HepG2 (cell line): ENCODE data around the gene LASP1. TPM values are rescaled to one million over a fixed set of nuclear protein-coding genes. Genes with fewer than 3 reads are reported as not detected.
A peak's percentile ranks its signal among the peaks of the same experiment; 100 is the strongest.

ENCODE experiments used
- BHLHE40 ChIP-seq: IDR thresholded peaks from 2 replicates; pipeline ENCODE4 v1.6.1; 2011; ENCODE audit warnings: low read length, improper control_type of control experiment
- DR1 ChIP-seq: sonication (generic); formaldehyde crosslinking; IDR thresholded peaks from 2 replicates; pipeline ENCODE4 v1.8.0; 2021; ENCODE audit warnings: mild to moderate bottlenecking, missing genetic modification reagents, inconsistent platforms
- ELF3 ChIP-seq: IDR thresholded peaks from 2 replicates; pipeline ENCODE4 v1.6.1; 2016; ENCODE audit warnings: missing genetic modification reagents, missing compliant biosample characterization
- FOXM1 ChIP-seq: sonication (generic); formaldehyde crosslinking; IDR thresholded peaks from 2 replicates; pipeline ENCODE4 v1.5.0; 2020; ENCODE audit warnings: missing genetic modification reagents
- GATA4 ChIP-seq: sonication (generic); IDR thresholded peaks from 2 replicates; pipeline ENCODE4 v1.6.1; 2016; ENCODE audit warnings: antibody characterized with exemption, low read depth, borderline replicate concordance
- GPBP1L1 ChIP-seq: sonication (generic); formaldehyde crosslinking; IDR thresholded peaks from 2 replicates; pipeline ENCODE4 v1.5.0; 2020; ENCODE audit warnings: mild to moderate bottlenecking, missing genetic modification reagents
- NR1H2 ChIP-seq: sonication (generic); formaldehyde crosslinking; IDR thresholded peaks from 2 replicates; pipeline ENCODE4 v1.8.1; 2022; ENCODE audit warnings: low read depth, missing genetic modification reagents, borderline replicate concordance
- PAX8 ChIP-seq: sonication (generic); formaldehyde crosslinking; IDR thresholded peaks from 2 replicates; pipeline ENCODE4 v1.8.0; 2022; ENCODE audit warnings: mild to moderate bottlenecking, missing genetic modification reagents, borderline replicate concordance
- PPARG ChIP-seq: conservative IDR thresholded peaks from 2 replicates; pipeline ENCODE4 v1.6.1; 2016; ENCODE audit warnings: missing biosample characterization, missing genetic modification reagents
- RFX3 ChIP-seq: IDR thresholded peaks from 2 replicates; pipeline ENCODE4 v1.6.1; 2016; ENCODE audit warnings: missing biosample characterization, missing genetic modification reagents
- SKI ChIP-seq: fragments of 450-650 bp; IDR thresholded peaks from one replicate; pipeline ENCODE4 v1.6.1; 2018; ENCODE audit warnings: mild to moderate bottlenecking; ENCODE audit not compliant: partially characterized antibody
- TFE3 ChIP-seq: IDR thresholded peaks from 2 replicates; pipeline ENCODE4 v1.6.1; 2016
- ZBED4 ChIP-seq: sonication (generic); formaldehyde crosslinking; IDR thresholded peaks from 2 replicates; pipeline ENCODE4 v1.4.0; 2020; ENCODE audit warnings: missing genetic modification reagents, borderline replicate concordance
- ZBTB21 ChIP-seq: sonication (generic); formaldehyde crosslinking; IDR thresholded peaks from 2 replicates; pipeline ENCODE4 v1.4.0; 2020; ENCODE audit warnings: missing genetic modification reagents
- ZBTB42 ChIP-seq: sonication (generic); formaldehyde crosslinking; IDR thresholded peaks from 2 replicates; pipeline ENCODE4 v1.5.0; 2020; ENCODE audit warnings: mild to moderate bottlenecking, missing genetic modification reagents
- ZFP36L1 ChIP-seq: sonication (generic); formaldehyde crosslinking; IDR thresholded peaks from 2 replicates; pipeline ENCODE4 v1.8.0; 2022; ENCODE audit warnings: mild to moderate bottlenecking, missing genetic modification reagents, moderate library complexity
- ZMAT3 ChIP-seq: sonication (generic); formaldehyde crosslinking; conservative IDR thresholded peaks from 2 replicates; pipeline ENCODE4 v1.7.0; 2021; ENCODE audit warnings: missing genetic modification reagents
- ZNF331 ChIP-seq: sonication (generic); formaldehyde crosslinking; IDR thresholded peaks from 2 replicates; pipeline ENCODE4 v1.4.0; 2020; ENCODE audit warnings: missing genetic modification reagents
- ZNF564 ChIP-seq: sonication (generic); formaldehyde crosslinking; IDR thresholded peaks from 2 replicates; pipeline ENCODE4 v1.8.1; 2023; ENCODE audit warnings: mild to moderate bottlenecking, missing genetic modification reagents
- ZNF710 ChIP-seq: sonication (generic); formaldehyde crosslinking; IDR thresholded peaks from 2 replicates; pipeline ENCODE4 v1.5.0; 2020; ENCODE audit warnings: mild to moderate bottlenecking, missing genetic modification reagents, borderline replicate concordance
- ZNF720 ChIP-seq: sonication (generic); formaldehyde crosslinking; IDR thresholded peaks from 2 replicates; pipeline ENCODE4 v1.4.0; 2020; ENCODE audit warnings: missing genetic modification reagents
- ZNF737 ChIP-seq: sonication (generic); formaldehyde crosslinking; IDR thresholded peaks from 2 replicates; pipeline ENCODE4 v1.5.0; 2020; ENCODE audit warnings: missing genetic modification reagents, mild to moderate bottlenecking, borderline replicate concordance
- ZNF777 ChIP-seq: sonication (generic); formaldehyde crosslinking; IDR thresholded peaks from 2 replicates; pipeline ENCODE4 v1.4.0; 2020; ENCODE audit warnings: missing genetic modification reagents
- ZNF792 ChIP-seq: IDR thresholded peaks from 2 replicates; pipeline ENCODE4 v1.6.1; 2016
- polyA plus RNA-seq, 8 experiments: library from polyadenylated mRNA; depleted of rRNA in 3 of 8; stranded (reverse) in 7 of 8; unstranded in 1 of 8; fragments of >200 nt; fragmentation: Illumina TruSeq in 4 of 8; extraction: Trizol in 4 of 8; gene quantifications; 2 replicates each; pipeline versions ENCODE4 v1.2.1 to v1.2.3, GENCODE V29; 2011 to 2016; ENCODE audit warnings: low read depth in 4 of 8, missing spikeins in 1 of 8, mixed read lengths in 1 of 8; ENCODE audit not compliant: insufficient read depth in 1 of 8
- total RNA-seq, 5 experiments: library from RNA; depleted of rRNA; stranded (reverse); fragments of >200 nt; fragmentation: Illumina TruSeq; extraction: Trizol; gene quantifications; 2 replicates each; pipeline ENCODE4 v1.2.3, GENCODE V29; 2016; ENCODE audit warnings: low read depth in 1 of 5

LASP1 gene
- total and polyA plus RNA-seq, 2 of the 13 experiments (the other 11 are each of a cell fraction or from before 2014, with no cell fraction given): 70.1 to 97.0 TPM

- TF ChIP-seq NR1H2 (CRISPR knock-in tag): no peak
- no peak for TF ChIP-seq ZFP36L1 (CRISPR knock-in tag)
- TF ChIP-seq BHLHE40: no peak
- TF ChIP-seq RFX3: no peak
- TF ChIP-seq ZBTB21: no peak
- no peak for TF ChIP-seq ZNF737 (CRISPR knock-in tag)
- TF ChIP-seq GPBP1L1 (CRISPR knock-in tag): no peak
- TF ChIP-seq DR1 (CRISPR knock-in tag): no peak
- TF ChIP-seq GATA4: peak; percentile 31; the same call in 1 of the 2 replicates
- no peak for TF ChIP-seq FOXM1 (CRISPR knock-in tag)
- no peak for TF ChIP-seq ZNF720 (CRISPR knock-in tag)
- TF ChIP-seq ZNF564 (CRISPR knock-in tag): no peak
- TF ChIP-seq PPARG (CRISPR knock-in tag): peak; percentile 21; the same call in 1 of the 2 replicates
- TF ChIP-seq ELF3 (CRISPR knock-in tag): peak; percentile 57; the same call in 1 of the 2 replicates
- no peak for TF ChIP-seq ZBTB42
- TF ChIP-seq PAX8 (CRISPR knock-in tag): no peak
- TF ChIP-seq TFE3 (CRISPR knock-in tag): no peak
- TF ChIP-seq ZNF792 (CRISPR knock-in tag): no peak
- TF ChIP-seq ZNF777: no peak
- peak; percentile 37; the same call in 1 of the 2 replicates for TF ChIP-seq ZNF331 (CRISPR knock-in tag)
- no peak for TF ChIP-seq SKI
- TF ChIP-seq ZBED4: no peak
- no peak for TF ChIP-seq ZMAT3 (CRISPR knock-in tag)
- no peak; the same call in 1 of the 2 replicates for TF ChIP-seq ZNF710 (CRISPR knock-in tag)
These were observed 3.0 kb downstream of the LASP1 start (continued) for GRCh38 chr17:38872671-38873385.
